Uterus (tissue), 2 donors: ENCODE measurements around the gene CCT3.

Experiments used
- CTCF ChIP-seq, 4 experiments: fragments of 200-600 bp in 2 of 4; fragments of 450-650 bp in 2 of 4; sonication (generic) in 2 of 4; IDR thresholded peaks; one replicate each; pipeline ENCODE4 v1.5.1; 2016 to 2019; ENCODE audit warnings: antibody characterized with exemption in 4 of 4, mild to moderate bottlenecking in 2 of 4, moderate library complexity in 1 of 4
- POLR2A ChIP-seq, 2 donors: fragments of 450-650 bp; IDR thresholded peaks; one replicate each; pipeline ENCODE4 v1.6.1; 2016; ENCODE audit warnings: antibody characterized with exemption in 2 of 2, mild to moderate bottlenecking in 1 of 2, moderate library complexity in 1 of 2

- TF ChIP-seq CTCF (IDR thresholded peaks at IDR 0.05), result no peak
- no peak for TF ChIP-seq POLR2A (IDR thresholded peaks at IDR 0.05)
Observed at GRCh38 chr1:156266051-156266450, 72.0 kb downstream of the CCT3 start.
